Cardiac fibroblast (primary cell): Measurements from ENCODE around the gene SAMD14.
"Not testable (repeated sequence)": the region's sequence is repeated elsewhere in the genome, so short reads cannot be mapped to it uniquely, and the experiment has no call there.

Source experiments
- DNase-seq, 2 donors: peaks; one replicate each; pipeline versions ENCODE4 v3.0.0 to v3.0.0-alpha.2; 2010; ENCODE audit warnings: low read depth in 2 of 2
- H3K4me3 ChIP-seq, 2 donors: replicated peaks in 1 of 2; 1 replicate in 1 of 2; 2 replicates in 1 of 2; pipeline ENCODE4 v1.5.1; 2011; ENCODE audit warnings: low read depth in 2 of 2, low read length in 2 of 2, mild to moderate bottlenecking in 2 of 2, moderate library complexity in 1 of 2
- CTCF ChIP-seq: IDR thresholded peaks from one replicate; pipeline ENCODE4 v1.5.1; 2011; ENCODE audit warnings: low read depth, mild to moderate bottlenecking, low read length, inconsistent platforms

SAMD14 gene

GRCh38 chr17:50063561-50064252 is 66.3 kb downstream of the SAMD14 start:
- TF ChIP-seq CTCF: no peak
- no peak overlapping the region for H3K4me3 ChIP-seq
- peak; percentile 23 to 77 for DNase-seq

DNA sequence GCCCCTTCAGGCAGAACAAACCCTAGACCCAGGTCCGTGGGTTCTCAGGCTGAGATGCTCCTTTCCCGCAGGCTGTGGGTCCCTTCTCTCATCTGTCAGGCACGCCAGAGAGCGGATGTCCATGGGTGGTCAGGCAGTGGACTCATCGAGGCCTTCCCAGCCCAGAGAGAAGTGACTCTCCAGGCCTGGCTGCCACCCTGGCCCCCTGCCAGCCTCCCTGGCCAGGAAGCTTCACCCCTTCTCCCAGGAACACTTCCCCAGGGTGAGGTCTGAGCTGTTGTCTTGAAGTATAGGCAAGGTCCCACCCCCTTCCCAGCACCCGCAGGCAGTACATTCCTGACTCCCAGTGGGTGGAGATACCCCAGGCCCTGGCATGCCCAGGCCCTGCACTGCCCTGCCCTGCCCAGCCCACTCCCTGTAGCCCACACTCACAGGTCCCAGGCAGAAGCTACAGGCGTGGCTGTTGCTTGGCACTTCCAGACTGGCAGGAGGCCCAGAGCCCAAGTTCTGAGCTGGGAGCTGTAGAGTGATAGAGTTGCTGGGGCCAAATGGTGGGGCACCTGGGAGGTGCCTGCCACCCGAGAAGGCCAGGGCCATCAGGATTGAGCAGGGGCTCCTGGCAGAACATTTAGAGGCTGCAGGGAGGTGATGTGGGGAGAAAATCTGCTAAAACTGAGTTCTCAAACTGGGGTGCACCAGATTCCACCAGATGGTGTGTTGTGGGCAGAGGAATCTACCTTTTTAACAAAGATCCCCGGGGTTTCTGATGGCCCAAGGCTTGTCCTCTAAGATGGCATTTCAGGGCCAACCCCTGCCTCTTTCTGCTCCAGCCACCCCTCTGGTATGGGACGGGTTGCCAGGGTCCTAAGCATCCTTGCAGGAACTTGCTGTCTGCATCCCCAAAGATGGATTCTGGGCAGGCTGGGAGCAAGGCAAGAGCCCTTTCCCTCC is 67.4 kb downstream of the SAMD14 start:
- no peak for TF ChIP-seq CTCF
- H3K4me3 ChIP-seq: no peak overlapping the region
- peak; percentile 89 to 90 for DNase-seq

DNA sequence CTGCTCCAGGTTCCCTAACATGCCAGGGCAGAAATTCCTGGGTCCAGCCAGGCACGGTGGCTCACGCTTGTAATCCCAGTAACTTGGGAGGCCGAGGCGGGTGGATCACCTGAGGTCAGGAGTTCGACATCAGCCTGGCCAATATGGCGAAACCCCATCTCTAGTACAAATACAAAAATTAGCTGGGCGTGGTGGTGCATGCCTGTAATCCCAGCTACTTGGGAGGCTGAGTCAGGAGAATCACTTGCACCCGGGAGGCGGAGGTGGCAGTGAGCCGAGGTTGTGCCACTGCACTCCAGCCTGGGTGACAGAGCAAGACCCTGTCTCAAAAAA is 68.3 kb downstream of the SAMD14 start:
- not testable (repeated sequence) for H3K4me3 ChIP-seq, DNase-seq

- no peak overlapping the region for H3K4me3 ChIP-seq
- peak; percentile 67 to 92 for DNase-seq
- no peak for TF ChIP-seq CTCF
These were observed 68.8 kb downstream of the SAMD14 start for GRCh38 chr17:50060951-50061712.
